Measurements from ENCODE around the gene PBX3.

DNA sequence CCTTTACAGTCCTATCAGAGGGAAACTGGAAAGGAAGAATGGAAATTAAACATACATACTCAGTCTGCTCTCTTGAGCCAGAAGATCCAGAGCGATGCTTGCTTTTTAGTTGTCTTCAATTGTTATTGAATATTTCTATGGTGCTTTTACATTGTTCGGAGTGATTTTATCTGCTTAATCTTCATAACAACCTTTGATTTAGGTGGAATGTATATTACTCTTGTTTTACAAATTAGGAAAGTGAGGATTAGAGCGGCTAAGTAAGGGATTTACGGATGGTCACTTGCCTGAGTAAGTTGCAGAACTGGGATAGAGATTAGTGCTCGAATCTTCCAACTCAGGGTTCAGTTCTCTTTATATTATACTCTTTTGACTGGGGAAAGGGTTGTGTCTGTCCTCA lies 69.1 kb downstream of the PBX3 start:
- TF ChIP-seq, protein P1, sequence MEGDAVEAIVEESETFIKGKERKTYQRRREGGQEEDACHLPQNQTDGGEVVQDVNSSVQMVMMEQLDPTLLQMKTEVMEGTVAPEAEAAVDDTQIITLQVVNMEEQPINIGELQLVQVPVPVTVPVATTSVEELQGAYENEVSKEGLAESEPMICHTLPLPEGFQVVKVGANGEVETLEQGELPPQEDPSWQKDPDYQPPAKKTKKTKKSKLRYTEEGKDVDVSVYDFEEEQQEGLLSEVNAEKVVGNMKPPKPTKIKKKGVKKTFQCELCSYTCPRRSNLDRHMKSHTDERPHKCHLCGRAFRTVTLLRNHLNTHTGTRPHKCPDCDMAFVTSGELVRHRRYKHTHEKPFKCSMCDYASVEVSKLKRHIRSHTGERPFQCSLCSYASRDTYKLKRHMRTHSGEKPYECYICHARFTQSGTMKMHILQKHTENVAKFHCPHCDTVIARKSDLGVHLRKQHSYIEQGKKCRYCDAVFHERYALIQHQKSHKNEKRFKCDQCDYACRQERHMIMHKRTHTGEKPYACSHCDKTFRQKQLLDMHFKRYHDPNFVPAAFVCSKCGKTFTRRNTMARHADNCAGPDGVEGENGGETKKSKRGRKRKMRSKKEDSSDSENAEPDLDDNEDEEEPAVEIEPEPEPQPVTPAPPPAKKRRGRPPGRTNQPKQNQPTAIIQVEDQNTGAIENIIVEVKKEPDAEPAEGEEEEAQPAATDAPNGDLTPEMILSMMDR (IDR thresholded peaks at IDR 0.05; ENCODE audit: insufficient read depth, low read length, poor library complexity, severe bottlenecking), result no peak
- TF ChIP-seq EZH2phosphoT487 (conservative IDR thresholded peaks at IDR 0.05; ENCODE audit: low read length), result no peak
